ENCODE results near the gene AGBL1.
"Not testable (repeated sequence)": the region's sequence is repeated elsewhere in the genome, so short reads cannot be mapped to it uniquely, and the experiment has no call there.

The AGBL1 gene

GRCh38 chr15:87032295-87032694 is 952.6 kb downstream of the AGBL1 start:
- no peak for DNase-seq

DNA sequence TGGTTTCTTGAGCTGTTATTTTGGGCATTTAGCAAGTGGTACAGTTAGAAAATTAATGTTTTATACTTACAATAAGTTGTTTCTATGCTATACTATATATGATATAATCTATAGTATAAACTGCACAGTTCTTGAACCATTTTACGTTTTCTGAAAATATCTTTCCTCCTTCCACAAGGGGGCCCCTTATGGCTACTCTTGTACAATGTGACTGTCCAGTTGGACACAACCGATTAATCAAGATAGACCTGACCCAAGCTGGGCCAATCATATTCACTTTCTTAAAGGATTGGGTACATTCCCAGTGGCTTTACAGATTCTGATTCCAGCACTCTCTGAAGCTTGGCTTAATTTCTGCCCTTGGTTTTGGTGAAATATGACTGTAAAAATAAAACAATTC is 953.4 kb downstream of the AGBL1 start:
- no peak for DNase-seq

GRCh38 chr15:87034886-87035285 is 955.2 kb downstream of the AGBL1 start:
- no peak for DNase-seq

GRCh38 chr15:87038404-87038803 is 958.7 kb downstream of the AGBL1 start:
- no peak for DNase-seq

- DNase-seq: not testable (repeated sequence)
Observed at GRCh38 chr15:87042619-87043018, 962.9 kb downstream of the AGBL1 start.

DNA sequence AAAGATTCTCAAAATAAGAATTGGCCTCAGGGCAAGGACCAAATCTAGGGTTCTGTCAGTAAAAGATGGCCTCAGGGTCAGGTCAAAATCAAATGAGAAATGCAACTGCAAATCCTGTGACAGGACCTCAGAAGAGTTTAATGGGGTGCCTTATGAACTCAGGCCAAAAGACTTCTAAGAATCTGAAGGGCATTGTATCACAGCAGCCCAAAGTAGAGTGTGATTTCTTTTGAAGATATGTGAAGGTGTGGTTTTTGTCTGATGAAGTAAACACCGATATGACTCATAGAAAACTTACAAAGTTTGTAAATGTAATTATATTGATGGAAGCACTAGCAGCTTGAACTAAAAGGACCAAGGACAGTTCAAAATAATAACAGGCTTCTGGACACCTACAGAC is 966.1 kb downstream of the AGBL1 start:
- DNase-seq: no peak

DNA sequence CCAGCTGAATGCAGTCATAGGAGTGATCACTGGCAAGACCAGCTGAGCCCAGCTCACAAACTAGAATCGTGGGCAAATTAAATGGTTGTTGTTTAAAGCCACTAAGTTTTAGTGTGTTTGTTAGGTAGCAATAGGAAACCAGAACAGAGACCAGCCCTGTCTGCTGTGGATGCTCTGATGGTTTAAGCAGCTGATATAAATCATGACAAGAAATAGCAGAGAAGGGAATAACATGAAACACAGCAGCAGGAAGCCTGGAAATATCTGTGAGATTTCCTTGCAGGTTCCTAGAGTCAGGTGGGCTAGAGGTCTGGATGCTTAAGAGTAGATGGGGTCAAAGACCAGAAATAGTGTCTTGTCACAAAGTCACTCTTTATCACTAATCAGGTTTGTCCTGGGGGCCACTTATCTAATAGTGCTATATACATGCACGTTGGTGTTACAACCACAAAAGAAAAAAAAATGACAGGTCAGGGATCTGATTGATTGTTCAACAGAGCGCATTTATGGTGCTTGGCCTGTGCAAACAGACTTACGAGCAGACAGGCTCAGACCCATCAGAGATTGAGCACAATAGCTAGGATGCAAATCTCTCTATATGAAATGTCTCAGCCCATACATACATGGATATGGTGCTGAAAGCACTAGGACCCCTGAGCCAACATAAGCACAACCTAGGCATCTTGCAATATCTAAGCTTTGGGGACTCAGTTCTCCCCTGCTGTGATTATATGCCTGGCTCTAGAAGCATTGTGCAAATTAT is 967.7 kb downstream of the AGBL1 start:
- no peak for DNase-seq

All from bone marrow (tissue), 2 donors.